Testis (tissue), 2 donors: ENCODE data around the gene CTIF.

Source experiments
- CTCF ChIP-seq, 3 experiments: fragments of 450-650 bp in 2 of 3; fragments of 200-600 bp in 1 of 3; sonication (generic) in 1 of 3; IDR thresholded peaks; one replicate each; pipeline ENCODE4 v1.5.1; 2016 to 2019; ENCODE audit warnings: antibody characterized with exemption in 3 of 3, mild to moderate bottlenecking in 2 of 3, moderate library complexity in 1 of 3
- POLR2A ChIP-seq: fragments of 450-650 bp; IDR thresholded peaks from one replicate; pipeline ENCODE4 v1.6.1; 2017; ENCODE audit warnings: antibody characterized with exemption, mild to moderate bottlenecking, moderate library complexity

GRCh38 chr18:48888773-48889080, 349.9 kb downstream of the CTIF start:
- no peak for TF ChIP-seq CTCF (IDR thresholded peaks at IDR 0.05)
- no peak for TF ChIP-seq POLR2A
